Activated CD4-positive, alpha-beta T cell treated with anti-CD3 and anti-CD28 coated beads for 36 hours (primary cell): ENCODE data around the gene ASB12. TPM values are rescaled to one million over a fixed set of nuclear protein-coding genes. Genes with fewer than 3 reads are reported as not detected.

Experiments
- ATAC-seq: fragments of 200-7000 bp; cut with Tn5 transposase; one replicate; pipeline ENCODE4 v1.10.0; 2021; ENCODE audit warnings: mild to moderate bottlenecking, moderate library complexity
- CTCF ChIA-PET: fragments of 350-600 bp; sonication (Branson Sonifier 250); formaldehyde crosslinking; loops from one replicate; lab custom pipeline; 2021; ENCODE audit warnings: antibody characterized with exemption; lab: Charles Lee
- POLR2A ChIA-PET: fragments of 350-600 bp; sonication (Branson Sonifier 250); formaldehyde crosslinking; loops from one replicate; lab custom pipeline; 2021; ENCODE audit warnings: antibody characterized with exemption, inconsistent platforms; lab: Charles Lee
- DNase-seq: peaks from one replicate; pipeline ENCODE4 v3.0.0-alpha.2; 2020
- H3K27ac Mint-ChIP-seq: one replicate; pipeline ENCODE4 v1.8.0; 2021; ENCODE audit warnings: mixed read lengths
- H3K27me3 Mint-ChIP-seq: one replicate; pipeline ENCODE4 v1.8.0; 2021; ENCODE audit warnings: mixed read lengths
- H3K36me3 Mint-ChIP-seq: one replicate; pipeline ENCODE4 v1.8.0; 2021; ENCODE audit warnings: low read depth, mixed read lengths
- H3K4me1 Mint-ChIP-seq: one replicate; pipeline ENCODE4 v1.8.0; 2021; ENCODE audit warnings: mixed read lengths
- H3K4me3 Mint-ChIP-seq: one replicate; pipeline ENCODE4 v1.8.0; 2021; ENCODE audit warnings: mild to moderate bottlenecking, moderate library complexity, mixed read lengths
- H3K9me3 Mint-ChIP-seq: one replicate; pipeline ENCODE4 v1.8.0; 2021; ENCODE audit warnings: low read depth, mixed read lengths
- intact Hi-C, 2 experiments: fragments of 100-400 bp; cut with DNase I in 1 of 2; cut with micrococcal nuclease in 1 of 2; formaldehyde crosslinking; loops; one replicate each; pipeline versions ENCODE4 v1.14.2 to v1.15.1; 2022 to 2024; cut with DNase I, micrococcal nuclease
- total RNA-seq, 2 experiments: library from RNA; stranded (reverse); gene quantifications; one replicate each; pipeline ENCODE4 v1.2.3, GENCODE V29; 2021

The ASB12 gene
- total RNA-seq, 2 experiments from 2014 or later = not detected

GRCh38 chrX:64202808-64203325 lies 27.5 kb downstream of the ASB12 start:
- H3K36me3 Mint-ChIP-seq = no peaks in the 10 kb centered on the region
- no peak for ATAC-seq
- H3K9me3 Mint-ChIP-seq = no peaks in the 10 kb centered on the region
- intact Hi-C loops = loop anchor here in 1 of 2 experiments (10.0 kb wide), 1 partner anchor 62 kb away; no protein-coding TSS in a partner anchor
- DNase-seq = no peak
- H3K27ac Mint-ChIP-seq = no peak overlapping the region
- CTCF ChIA-PET = no interaction called here
- no peaks in the 10 kb centered on the region for H3K27me3 Mint-ChIP-seq
- H3K4me1 Mint-ChIP-seq = peaks cover 13% of the 10 kb centered on the region
- H3K4me3 Mint-ChIP-seq = no peak overlapping the region
- POLR2A ChIA-PET = no interaction called here

GRCh38 chrX:64198036-64198435 lies 32.4 kb downstream of the ASB12 start:
- no peak for ATAC-seq
- H3K36me3 Mint-ChIP-seq = peaks cover 3% of the 10 kb centered on the region
- no peak overlapping the region for H3K27ac Mint-ChIP-seq
- no peak overlapping the region for H3K4me3 Mint-ChIP-seq
- no peaks in the 10 kb centered on the region for H3K9me3 Mint-ChIP-seq
- POLR2A ChIA-PET = interaction anchor here (1.0 kb wide), 1 partner anchor 10 kb away, joined by 3 read pairs; no protein-coding TSS in a partner anchor
- intact Hi-C loops = no loop called here
- no peaks in the 10 kb centered on the region for H3K27me3 Mint-ChIP-seq
- CTCF ChIA-PET = no interaction called here
- no peak for DNase-seq
- H3K4me1 Mint-ChIP-seq = peaks cover 5% of the 10 kb centered on the region

- ATAC-seq (no peak), DNase-seq (no peak)
- H3K4me3 Mint-ChIP-seq = no peak overlapping the region
- no peaks in the 10 kb centered on the region for H3K9me3 Mint-ChIP-seq
- H3K27ac Mint-ChIP-seq = no peak overlapping the region
- H3K27me3 Mint-ChIP-seq = no peaks in the 10 kb centered on the region
- no peaks in the 10 kb centered on the region for H3K4me1 Mint-ChIP-seq
- ChIA-PET POLR2A (no interaction called here), CTCF (no interaction called here)
- intact Hi-C loops = no loop called here
- peaks cover 14% of the 10 kb centered on the region for H3K36me3 Mint-ChIP-seq
Observed at GRCh38 chrX:64196606-64197005, 33.8 kb downstream of the ASB12 start.

DNA sequence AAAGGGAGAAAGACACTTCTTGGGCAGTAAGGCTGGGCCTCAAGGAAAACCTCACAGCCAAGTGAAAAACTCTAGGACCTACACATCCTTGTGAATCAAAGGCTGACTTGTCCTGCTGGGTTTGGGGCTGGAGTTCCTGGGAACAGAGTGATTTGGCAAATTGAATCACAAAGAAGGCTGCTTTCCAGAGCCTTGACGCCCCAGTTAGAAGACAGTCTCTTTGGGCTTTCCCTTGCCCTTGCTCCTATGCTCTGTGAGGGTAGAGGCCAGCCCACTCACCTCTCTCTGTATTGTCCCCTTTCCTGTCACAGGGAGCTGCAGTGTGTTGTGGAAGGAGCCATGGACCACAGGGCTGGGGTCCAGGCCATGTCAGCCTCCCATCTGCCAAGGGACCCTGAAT lies 34.5 kb downstream of the ASB12 start:
- Mint-ChIP-seq H3K9me3 (no peaks in the 10 kb centered on the region), H3K4me3 (no peak overlapping the region), H3K4me1 (no peaks in the 10 kb centered on the region), H3K27ac (no peak overlapping the region), H3K27me3 (no peaks in the 10 kb centered on the region), H3K36me3 (peaks cover 19% of the 10 kb centered on the region)
- no peak for DNase-seq
- intact Hi-C loops = no loop called here
- no peak for ATAC-seq
- ChIA-PET CTCF (no interaction called here), POLR2A (no interaction called here)

DNA sequence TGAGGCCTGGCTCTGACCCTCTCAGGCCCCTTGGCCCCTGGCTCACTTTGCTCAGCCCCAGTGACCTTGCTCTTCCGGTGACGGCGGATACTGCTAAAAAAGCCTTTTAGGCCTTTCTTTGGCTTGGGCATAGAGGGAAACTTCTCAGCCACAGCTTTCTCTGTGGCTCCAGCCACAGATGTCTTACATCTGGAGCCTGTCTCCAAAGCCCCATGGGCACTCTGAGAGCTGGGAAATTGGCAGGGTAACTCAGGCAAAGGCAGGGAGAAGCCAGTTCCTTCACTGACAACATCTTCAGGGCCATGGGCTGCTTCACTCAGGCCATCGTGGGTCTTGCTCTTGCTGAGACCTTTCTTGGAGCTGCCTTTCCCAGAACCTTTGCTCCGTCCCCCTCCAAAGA lies 37.7 kb downstream of the ASB12 start:
- H3K27ac Mint-ChIP-seq = no peak overlapping the region
- CTCF ChIA-PET = no interaction called here
- POLR2A ChIA-PET = no interaction called here
- no peak for DNase-seq
- no peak overlapping the region for H3K4me3 Mint-ChIP-seq
- no peaks in the 10 kb centered on the region for H3K9me3 Mint-ChIP-seq
- no peak for ATAC-seq
- H3K27me3 Mint-ChIP-seq = no peaks in the 10 kb centered on the region
- intact Hi-C loops = no loop called here
- H3K4me1 Mint-ChIP-seq = no peaks in the 10 kb centered on the region
- peaks cover 24% of the 10 kb centered on the region for H3K36me3 Mint-ChIP-seq

- intact Hi-C loops = no loop called here
- ATAC-seq (no peak), DNase-seq (no peak)
- Mint-ChIP-seq H3K4me3 (no peak overlapping the region), H3K27me3 (no peaks in the 10 kb centered on the region), H3K9me3 (no peaks in the 10 kb centered on the region), H3K36me3 (peaks cover 24% of the 10 kb centered on the region), H3K4me1 (no peaks in the 10 kb centered on the region), H3K27ac (no peak overlapping the region)
- POLR2A ChIA-PET = no interaction called here
- CTCF ChIA-PET = no interaction called here
Observed at GRCh38 chrX:64192040-64192439, 38.4 kb downstream of the ASB12 start.

DNA sequence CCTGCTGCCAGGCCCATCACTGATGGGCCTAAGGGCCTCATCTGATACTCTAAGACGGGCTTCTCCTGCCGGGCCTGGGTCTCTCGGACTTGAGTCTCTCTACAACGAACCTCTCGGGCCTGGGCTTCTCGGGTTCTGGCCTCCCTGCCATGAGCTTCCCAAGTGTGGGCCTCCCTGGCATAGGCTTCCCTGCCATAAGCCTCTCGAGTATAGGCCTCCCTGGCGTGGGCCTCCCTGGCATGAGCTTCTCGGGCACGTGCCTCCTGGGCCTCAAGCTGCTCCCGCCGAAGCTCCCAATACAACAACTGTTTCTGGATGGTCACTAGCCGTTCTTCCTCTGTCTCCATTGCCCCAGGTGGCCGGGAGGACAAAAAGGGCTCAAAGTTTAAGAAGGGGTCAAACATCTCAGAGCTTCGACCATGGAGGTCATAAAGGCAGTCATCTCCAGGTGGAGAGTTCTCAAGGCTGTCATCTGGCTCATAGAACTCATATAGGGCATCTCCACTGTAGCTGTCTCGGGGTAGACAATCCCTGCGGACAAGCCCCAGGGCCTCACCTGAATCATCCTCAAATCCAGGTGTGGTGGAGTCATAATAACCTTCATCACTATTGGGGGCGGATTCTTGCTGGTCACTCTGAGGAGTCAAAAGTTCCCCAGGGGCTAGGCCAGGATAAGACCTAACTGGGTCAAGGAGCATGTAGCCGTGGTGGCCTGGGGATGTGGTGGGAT lies 39.0 kb downstream of the ASB12 start:
- DNase-seq (no peak), ATAC-seq (no peak)
- Mint-ChIP-seq H3K27ac (no peak overlapping the region), H3K4me1 (no peaks in the 10 kb centered on the region), H3K4me3 (no peak overlapping the region), H3K27me3 (no peaks in the 10 kb centered on the region), H3K36me3 (peaks cover 24% of the 10 kb centered on the region), H3K9me3 (no peaks in the 10 kb centered on the region)
- intact Hi-C loops = no loop called here
- ChIA-PET POLR2A (no interaction called here), CTCF (no interaction called here)

GRCh38 chrX:64190136-64190740 lies 40.2 kb downstream of the ASB12 start:
- Mint-ChIP-seq H3K9me3 (no peaks in the 10 kb centered on the region), H3K4me1 (no peaks in the 10 kb centered on the region), H3K27me3 (no peaks in the 10 kb centered on the region), H3K4me3 (no peak overlapping the region), H3K27ac (no peak overlapping the region), H3K36me3 (peaks cover 24% of the 10 kb centered on the region)
- no peak for DNase-seq
- ChIA-PET CTCF (no interaction called here), POLR2A (no interaction called here)
- intact Hi-C loops = no loop called here
- no peak for ATAC-seq

- CTCF ChIA-PET = no interaction called here
Observed at GRCh38 chrX:64188901-64189300, 41.5 kb downstream of the ASB12 start.

GRCh38 chrX:64187762-64188150 lies 42.7 kb downstream of the ASB12 start:
- CTCF ChIA-PET = no interaction called here
- POLR2A ChIA-PET = no interaction called here
- no peaks in the 10 kb centered on the region for H3K9me3 Mint-ChIP-seq
- DNase-seq (no peak), ATAC-seq (no peak)
- peaks cover 21% of the 10 kb centered on the region for H3K36me3 Mint-ChIP-seq
- no peaks in the 10 kb centered on the region for H3K27me3 Mint-ChIP-seq
- intact Hi-C loops = no loop called here
- H3K4me1 Mint-ChIP-seq = no peaks in the 10 kb centered on the region
- no peak overlapping the region for H3K4me3 Mint-ChIP-seq
- H3K27ac Mint-ChIP-seq = no peak overlapping the region

More at GRCh38 chrX:64188901-64189300, 41.5 kb downstream of the ASB12 start:
- ATAC-seq (no peak), DNase-seq (no peak)
- POLR2A ChIA-PET = no interaction called here
- Mint-ChIP-seq H3K27me3 (no peaks in the 10 kb centered on the region), H3K4me3 (no peak overlapping the region), H3K27ac (no peak overlapping the region), H3K9me3 (no peaks in the 10 kb centered on the region), H3K36me3 (peaks cover 24% of the 10 kb centered on the region), H3K4me1 (no peaks in the 10 kb centered on the region)
- intact Hi-C loops = no loop called here

DNA sequence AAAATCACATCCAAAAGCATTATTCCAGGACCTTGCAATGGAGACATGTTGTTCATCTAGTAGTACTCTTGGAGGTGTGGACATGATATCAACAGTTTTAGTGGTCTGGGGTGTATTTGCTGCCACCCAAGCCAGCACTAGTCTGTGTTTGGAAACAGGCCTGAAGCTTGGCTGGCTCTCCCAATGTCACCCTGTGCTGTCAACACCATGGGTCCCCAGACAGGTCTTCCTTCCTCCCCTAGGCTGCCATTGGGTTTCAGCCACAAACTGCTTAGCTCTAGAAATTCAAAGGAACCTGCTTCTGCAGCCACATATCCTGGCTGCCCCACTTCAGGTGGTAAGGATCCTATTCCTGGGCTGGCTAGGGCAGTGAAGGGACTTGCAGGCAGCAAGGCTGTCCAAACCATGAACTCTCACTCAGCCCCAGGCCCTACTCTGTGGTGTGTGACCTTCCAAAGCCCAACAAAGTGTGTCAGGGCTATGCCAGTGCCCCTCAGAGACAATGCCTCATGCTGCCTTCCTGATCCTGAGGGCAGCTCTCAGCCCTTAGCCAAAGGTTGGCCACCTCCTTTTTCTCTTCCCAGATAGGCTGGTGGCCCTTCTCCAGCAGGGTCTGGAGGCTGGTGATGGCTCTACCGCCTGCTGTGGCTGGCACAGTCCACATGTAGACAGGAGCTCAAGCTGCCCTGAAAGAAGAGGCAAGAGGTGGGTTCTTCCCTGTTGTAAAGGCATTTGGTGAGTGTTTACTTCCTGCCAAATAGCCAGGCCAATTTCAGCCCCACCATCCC lies 43.2 kb downstream of the ASB12 start:
- H3K4me3 Mint-ChIP-seq = no peak overlapping the region
- ChIA-PET CTCF (no interaction called here), POLR2A (interaction anchor here (0.6 kb wide), 1 partner anchor 12 kb away, joined by 3 read pairs; no protein-coding TSS in a partner anchor)
- no peak for DNase-seq
- intact Hi-C loops = no loop called here
- H3K36me3 Mint-ChIP-seq = peaks cover 16% of the 10 kb centered on the region
- no peak overlapping the region for H3K27ac Mint-ChIP-seq
- no peak for ATAC-seq
- no peaks in the 10 kb centered on the region for H3K4me1 Mint-ChIP-seq
- no peaks in the 10 kb centered on the region for H3K27me3 Mint-ChIP-seq
- H3K9me3 Mint-ChIP-seq = no peaks in the 10 kb centered on the region
